Endothelial cell of umbilical vein (primary cell): ENCODE measurements around the gene MEA1. TPM values are rescaled to one million over a fixed set of nuclear protein-coding genes. Genes with fewer than 3 reads are reported as not detected.
"Not testable (repeated sequence)": the region's sequence is repeated elsewhere in the genome, so short reads cannot be mapped to it uniquely, and the experiment has no call there.

Experiments
- BruUV-seq: library from RNA; stranded (reverse); fragments of 400-500 nt; replicated peaks from 2 replicates; lab custom pipeline; 2021; lab: Mats Ljungman, UMichigan
- CTCF ChIA-PET: fragments of 300-600, 350-600 bp; sonication (Branson Sonifier 250); formaldehyde crosslinking; loops from one replicate; lab custom pipeline; 2021; ENCODE audit warnings: antibody characterized with exemption, inconsistent platforms; lab: Charles Lee
- POLR2A ChIA-PET: fragments of 300-600, 350-600 bp; sonication (Branson Sonifier 250); formaldehyde crosslinking; loops from one replicate; lab custom pipeline; 2021; ENCODE audit warnings: antibody characterized with exemption, inconsistent platforms; lab: Charles Lee
- DNase-seq: peaks from one replicate; pipeline ENCODE4 v3.0.0-alpha.2; 2011; ENCODE audit warnings: low read depth, low spot score
- FAIRE-seq: peaks from 2 replicates; lab custom pipeline; 2011; peaks lifted over from hg19 to GRCh38; lab: Jason Lieb, UNC
- H2AFZ ChIP-seq: 2 replicates; pipeline ENCODE4 v1.6.0; 2012; ENCODE audit warnings: low read depth, low read length, control low read depth, inconsistent platforms
- H3K27ac ChIP-seq: 2 replicates; pipeline ENCODE4 v1.5.1; 2011; ENCODE audit warnings: low read depth, mild to moderate bottlenecking, control low read depth, low read length, moderate library complexity; ENCODE audit not compliant: insufficient read depth
- H3K27me3 ChIP-seq, 2 experiments: 2 replicates each; pipeline versions ENCODE4 v1.6.0 to v1.6.1; 2011; ENCODE audit warnings: low read length in 2 of 2, mixed read lengths in 1 of 2; ENCODE audit not compliant: control insufficient read depth in 2 of 2, insufficient read depth in 2 of 2
- H3K36me3 ChIP-seq, 2 experiments: 2 replicates in 1 of 2; 3 replicates in 1 of 2; pipeline ENCODE4 v1.5.1; 2011; ENCODE audit warnings: low read length in 2 of 2, mild to moderate bottlenecking in 1 of 2, moderate library complexity in 1 of 2; ENCODE audit not compliant: control insufficient read depth in 2 of 2, insufficient read depth in 2 of 2; ENCODE audit errors: extremely low read depth in 1 of 2
- H3K4me1 ChIP-seq: 3 replicates; pipeline ENCODE4 v1.5.1; 2011; ENCODE audit warnings: mild to moderate bottlenecking, low read length; ENCODE audit not compliant: control insufficient read depth, insufficient read depth; ENCODE audit errors: extremely low read depth
- H3K4me2 ChIP-seq: 2 replicates; pipeline ENCODE4 v1.6.1; 2011; ENCODE audit warnings: low read length, control low read depth, mixed read lengths; ENCODE audit not compliant: insufficient read depth
- H3K4me3 ChIP-seq, 3 experiments: fragments of 200-600 bp in 1 of 3; sonication (generic), shearing (Covaris generic) in 1 of 3; replicated peaks in 1 of 3; 2 replicates each; pipeline ENCODE4 v1.5.1; 2011 to 2016; ENCODE audit warnings: control low read depth in 3 of 3, low read length in 3 of 3, mild to moderate bottlenecking in 2 of 3, inconsistent platforms in 1 of 3, low read depth in 1 of 3, moderate library complexity in 1 of 3; ENCODE audit not compliant: insufficient read depth in 1 of 3
- H3K79me2 ChIP-seq: 2 replicates; pipeline ENCODE4 v1.6.0; 2012; ENCODE audit warnings: low read length, inconsistent platforms; ENCODE audit not compliant: control insufficient read depth, insufficient read depth
- H3K9ac ChIP-seq: replicated peaks from 2 replicates; pipeline ENCODE3; 2011; ENCODE audit warnings: low read length, control low read depth; ENCODE audit not compliant: insufficient read depth; ENCODE audit errors: extremely low read depth
- H3K9me1 ChIP-seq: replicated peaks from 3 replicates; pipeline ENCODE4 v1.6.0; 2011; ENCODE audit warnings: mild to moderate bottlenecking, low read length; ENCODE audit not compliant: control insufficient read depth, insufficient read depth; ENCODE audit errors: extremely low read depth
- H3K9me3 ChIP-seq: replicated peaks from 2 replicates; pipeline ENCODE4 v1.5.1; 2012; ENCODE audit warnings: low read length, inconsistent platforms; ENCODE audit not compliant: control insufficient read depth, insufficient read depth
- H4K20me1 ChIP-seq: replicated peaks from 2 replicates; pipeline ENCODE3; 2011; ENCODE audit warnings: mild to moderate bottlenecking, low read length; ENCODE audit not compliant: control insufficient read depth, insufficient read depth; ENCODE audit errors: extremely low read depth
- POLR2A ChIP-seq: IDR thresholded peaks from 2 replicates; pipeline ENCODE4 v1.6.1; 2012; ENCODE audit warnings: low read depth, mild to moderate bottlenecking, control low read depth, low read length
- dilution Hi-C: fragments of 300-500 bp; cut with MboI; formaldehyde crosslinking; loops from one replicate; pipeline ENCODE4 v1.15.0; 2019; ENCODE audit warnings: low sequenced_read_pairs; ENCODE audit not compliant: extremely low pct_ligation_motif_present
- intact Hi-C: fragments of 100-400 bp; cut with micrococcal nuclease; formaldehyde crosslinking; loops from one replicate; pipeline ENCODE4 v1.10.0; 2022
- polyA plus RNA-seq, 4 experiments: library from polyadenylated mRNA; depleted of rRNA in 3 of 4; stranded (reverse) in 3 of 4; unstranded in 1 of 4; fragments of >200 nt; gene quantifications; 2 replicates each; pipeline versions ENCODE4 v1.2.1 to v1.2.3, GENCODE V29; 2011 to 2012; ENCODE audit warnings: missing spikeins in 1 of 4
- total RNA-seq: library from RNA; stranded (reverse); gene quantifications from 2 replicates; pipeline ENCODE4 v1.2.3, GENCODE V29; 2021

Gene MEA1
- total and polyA plus RNA-seq, 2 donors (not counting 3 experiments of a cell fraction or from before 2014, with no cell fraction given): 62.5 to 69.5 TPM

- intact Hi-C loops: no loop called here
- dilution Hi-C loops: no loop called here
- no peak for DNase-seq
- Histone ChIP-seq H3K4me1 (no peaks in the 10 kb centered on the region), H3K4me2 (no peak overlapping the region), H2AFZ (no peak overlapping the region), H3K9ac (no peak overlapping the region), H3K9me3 (no peaks in the 10 kb centered on the region), H3K36me3 (peaks cover 2 to 56% of the 10 kb centered on the region in 2 experiments), H4K20me1 (no peaks in the 10 kb centered on the region), H3K9me1 (no peaks in the 10 kb centered on the region), H3K27ac (no peak overlapping the region), H3K27me3 (no peaks in the 10 kb centered on the region), H3K79me2 (no peaks in the 10 kb centered on the region), H3K4me3 (no peak overlapping the region)
- FAIRE-seq: no peak
- POLR2A ChIA-PET: no interaction called here
- no TSS peak for BruUV-seq
- TF ChIP-seq POLR2A: no peak
- CTCF ChIA-PET: no interaction called here
Observed at GRCh38 chr6:43043310-43043709, 29.6 kb upstream of the MEA1 start.

- H3K9me1 ChIP-seq: not testable (repeated sequence)
Observed at GRCh38 chr6:43041475-43041874, 27.7 kb upstream of the MEA1 start.

More at GRCh38 chr6:43041475-43041874, 27.7 kb upstream of the MEA1 start:
- H3K9ac ChIP-seq, H3K9me3 ChIP-seq, DNase-seq, intact Hi-C loops, dilution Hi-C loops, FAIRE-seq, H3K27me3 ChIP-seq, H2AFZ ChIP-seq, H3K79me2 ChIP-seq, H3K4me1 ChIP-seq, H3K4me2 ChIP-seq, H3K4me3 ChIP-seq, BruUV-seq, H3K27ac ChIP-seq, H4K20me1 ChIP-seq: not testable (repeated sequence)
- POLR2A ChIA-PET: interaction anchor here (0.6 kb wide), 1 partner anchor 240 kb away, joined by 3 read pairs; no protein-coding TSS in a partner anchor
- H3K36me3 ChIP-seq: peaks cover 5 to 57% of the 10 kb centered on the region in 2 experiments
- CTCF ChIA-PET: interaction anchor here (1.1 kb wide), 1 partner anchor 102 kb away, joined by 3 read pairs; no protein-coding TSS in a partner anchor
